ENCODE measurements around the gene GBA2. TPM values are rescaled to one million over a fixed set of nuclear protein-coding genes. Genes with fewer than 3 reads are reported as not detected.

Gene GBA2
- total RNA-seq, 2 donors from 2014 or later = 107 to 117 TPM

GRCh38 chr9:35789541-35789940 is 40.5 kb upstream of the GBA2 start:
- H3K36me3 ChIP-seq (ENCODE audit: control insufficient read depth, insufficient read depth, low read length) = no peaks in the 10 kb centered on the region
- DNase-seq = no peak
- peaks cover 12% of the 10 kb centered on the region for H3K4me1 Mint-ChIP-seq
- peaks cover 5% of the 10 kb centered on the region for H3K27me3 Mint-ChIP-seq (ENCODE audit: insufficient read depth)
- H3K9ac ChIP-seq (ENCODE audit: extremely low read depth, low read length, poor library complexity, severe bottlenecking) = no peak overlapping the region
- peaks cover 7% of the 10 kb centered on the region for H3K4me1 ChIP-seq (ENCODE audit: control insufficient read depth, insufficient read depth, low read length)
- H3K27me3 ChIP-seq (ENCODE audit: control insufficient read depth, insufficient read depth, low read length, poor library complexity, severe bottlenecking) = no peaks in the 10 kb centered on the region
- no peak for TF ChIP-seq CTCF (conservative IDR thresholded peaks at IDR 0.05)
- H3K9me3 Mint-ChIP-seq = no peaks in the 10 kb centered on the region
- H3K27ac Mint-ChIP-seq = no peak overlapping the region
- no peak overlapping the region for H3K4me3 Mint-ChIP-seq
- H3K4me3 ChIP-seq (ENCODE audit: low read length) = no peak overlapping the region
- H3K36me3 Mint-ChIP-seq (ENCODE audit: low read depth) = peaks cover 20% of the 10 kb centered on the region
- 70 to 82% methylated on average over 2 of the region's 2 CpGs for WGBS, 2 experiments (ENCODE audit: insufficient coverage in 1 of 2, insufficient read length in 1 of 2)
- no peaks in the 10 kb centered on the region for H3K9me3 ChIP-seq (ENCODE audit: control insufficient read depth, low read length)
- H3K27ac ChIP-seq (ENCODE audit: low read depth, low read length) = no peak overlapping the region

GRCh38 chr9:35783418-35783817 is 34.4 kb upstream of the GBA2 start:
- no peak overlapping the region for H3K27ac ChIP-seq (ENCODE audit: low read depth, low read length)
- Mint-ChIP-seq H3K36me3 (ENCODE audit: low read depth) (peaks cover 39% of the 10 kb centered on the region), H3K4me1 (no peaks in the 10 kb centered on the region), H3K4me3 (no peak overlapping the region), H3K27ac (no peak overlapping the region), H3K27me3 (ENCODE audit: insufficient read depth) (no peaks in the 10 kb centered on the region), H3K9me3 (peaks cover 4% of the 10 kb centered on the region)
- DNase-seq = no peak
- no peak for TF ChIP-seq CTCF (conservative IDR thresholded peaks at IDR 0.05)
- H3K36me3 ChIP-seq (ENCODE audit: control insufficient read depth, insufficient read depth, low read length) = no peaks in the 10 kb centered on the region
- no peak overlapping the region for H3K9ac ChIP-seq (ENCODE audit: extremely low read depth, low read length, poor library complexity, severe bottlenecking)
- no peaks in the 10 kb centered on the region for H3K27me3 ChIP-seq (ENCODE audit: control insufficient read depth, insufficient read depth, low read length, poor library complexity, severe bottlenecking)
- no peak overlapping the region for H3K4me3 ChIP-seq (ENCODE audit: low read length)
- no peaks in the 10 kb centered on the region for H3K4me1 ChIP-seq (ENCODE audit: control insufficient read depth, insufficient read depth, low read length)
- peaks cover 4% of the 10 kb centered on the region for H3K9me3 ChIP-seq (ENCODE audit: control insufficient read depth, low read length)

GRCh38 chr9:35781066-35781465 is 32.0 kb upstream of the GBA2 start:
- no peaks in the 10 kb centered on the region for H3K4me1 ChIP-seq (ENCODE audit: control insufficient read depth, insufficient read depth, low read length)
- Mint-ChIP-seq H3K4me1 (peaks cover 2% of the 10 kb centered on the region), H3K9me3 (peaks cover 4% of the 10 kb centered on the region), H3K4me3 (no peak overlapping the region), H3K27me3 (ENCODE audit: insufficient read depth) (no peaks in the 10 kb centered on the region), H3K27ac (no peak overlapping the region), H3K36me3 (ENCODE audit: low read depth) (peaks cover 27% of the 10 kb centered on the region)
- no peak for DNase-seq
- no peaks in the 10 kb centered on the region for H3K36me3 ChIP-seq (ENCODE audit: control insufficient read depth, insufficient read depth, low read length)
- no peak for TF ChIP-seq CTCF (conservative IDR thresholded peaks at IDR 0.05)
- H3K9me3 ChIP-seq (ENCODE audit: control insufficient read depth, low read length) = peaks cover 4% of the 10 kb centered on the region
- H3K9ac ChIP-seq (ENCODE audit: extremely low read depth, low read length, poor library complexity, severe bottlenecking) = no peak overlapping the region
- H3K4me3 ChIP-seq (ENCODE audit: low read length) = no peak overlapping the region
- no peaks in the 10 kb centered on the region for H3K27me3 ChIP-seq (ENCODE audit: control insufficient read depth, insufficient read depth, low read length, poor library complexity, severe bottlenecking)
- WGBS, 2 experiments (ENCODE audit: insufficient coverage in 1 of 2, insufficient read length in 1 of 2) = no CpG with 5 or more reads among the region's 2 CpGs
- no peak overlapping the region for H3K27ac ChIP-seq (ENCODE audit: low read depth, low read length)
